IMR-90 (cell line): ENCODE measurements around the gene EXOC6B. TPM values are rescaled to one million over a fixed set of nuclear protein-coding genes. Genes with fewer than 3 reads are reported as not detected.

Source experiments
- ATAC-seq: fragments of 200-7000 bp; cut with Tn5 transposase; 2 replicates; pipeline ENCODE4 v1.9.1; 2020; ENCODE audit warnings: low read depth, mild to moderate bottlenecking, moderate library complexity
- BruUV-seq: library from RNA; stranded (reverse); fragments of 400-500 nt; replicated peaks from 2 replicates; lab custom pipeline; 2021; lab: Mats Ljungman, UMichigan
- CTCF ChIA-PET: fragments of 300-600 bp; formaldehyde crosslinking; extraction: SDS; loops from one replicate; lab custom pipeline; 2021; ENCODE audit warnings: antibody characterized with exemption; lab: Yijun Ruan, JAX
- POLR2A ChIA-PET: fragments of 300-600 bp; sonication (Branson Sonifier 250); formaldehyde crosslinking; loops from one replicate; lab custom pipeline; 2022; ENCODE audit warnings: antibody characterized with exemption; ENCODE audit not compliant: unreplicated experiment; lab: Charles Lee
- DNase-seq: peaks from one replicate; pipeline ENCODE4 v3.0.0; 2013
- H2AFZ ChIP-seq: replicated peaks from 2 replicates; pipeline ENCODE3; 2013; ENCODE audit warnings: low read length, mild to moderate bottlenecking; ENCODE audit not compliant: poor library complexity
- H2AK5ac ChIP-seq: 2 replicates; pipeline ENCODE4 v1.6.1; 2013; ENCODE audit warnings: low read depth, low read length, inconsistent platforms
- H2AK9ac ChIP-seq: replicated peaks from 2 replicates; pipeline ENCODE3; 2013; ENCODE audit warnings: mild to moderate bottlenecking, low read depth, low read length, moderate library complexity; ENCODE audit not compliant: poor library complexity
- H2BK120ac ChIP-seq: 2 replicates; pipeline ENCODE4 v1.6.1; 2013; ENCODE audit warnings: low read depth, low read length, inconsistent platforms
- H2BK15ac ChIP-seq: 3 replicates; pipeline ENCODE4 v1.6.1; 2013; ENCODE audit warnings: low read depth, low read length, inconsistent platforms
- H2BK20ac ChIP-seq: 2 replicates; pipeline ENCODE4 v1.6.1; 2013; ENCODE audit warnings: low read depth, mild to moderate bottlenecking, inconsistent platforms, low read length, moderate library complexity
- H2BK5ac ChIP-seq: 2 replicates; pipeline ENCODE4 v1.6.1; 2013; ENCODE audit warnings: mild to moderate bottlenecking, low read depth, low read length, inconsistent platforms; ENCODE audit not compliant: poor library complexity, severe bottlenecking
- H3K14ac ChIP-seq: replicated peaks from 2 replicates; pipeline ENCODE4 v1.6.1; 2013; ENCODE audit warnings: low read depth, low read length, inconsistent platforms
- H3K18ac ChIP-seq: 2 replicates; pipeline ENCODE4 v1.6.1; 2013; ENCODE audit warnings: low read depth, low read length, control low read depth
- H3K23ac ChIP-seq: 2 replicates; pipeline ENCODE4 v1.6.1; 2013; ENCODE audit warnings: low read depth, low read length, inconsistent platforms
- H3K27ac ChIP-seq: 2 replicates; pipeline ENCODE4 v1.5.1; 2013; ENCODE audit warnings: mild to moderate bottlenecking, control low read depth, low read length; ENCODE audit not compliant: insufficient read depth
- H3K27me3 ChIP-seq: 2 replicates; pipeline ENCODE4 v1.6.1; 2013; ENCODE audit warnings: low read length; ENCODE audit not compliant: control insufficient read depth, insufficient read depth
- H3K36me3 ChIP-seq: 2 replicates; pipeline ENCODE4 v1.6.1; 2013; ENCODE audit warnings: low read length, mixed read lengths; ENCODE audit not compliant: control insufficient read depth, insufficient read depth
- H3K4ac ChIP-seq: 2 replicates; pipeline ENCODE4 v1.6.1; 2013; ENCODE audit warnings: low read depth, low read length, inconsistent platforms
- H3K4me1 ChIP-seq: 2 replicates; pipeline ENCODE4 v1.6.1; 2013; ENCODE audit warnings: low read length, mixed read lengths; ENCODE audit not compliant: control insufficient read depth, insufficient read depth
- H3K4me2 ChIP-seq: 2 replicates; pipeline ENCODE4 v1.6.1; 2013; ENCODE audit warnings: low read depth, mild to moderate bottlenecking, control low read depth, low read length, moderate library complexity
- H3K4me3 ChIP-seq: 2 replicates; pipeline ENCODE4 v1.5.1; 2013; ENCODE audit warnings: low read depth, mild to moderate bottlenecking, control low read depth, low read length, moderate library complexity; ENCODE audit not compliant: insufficient read depth
- H3K56ac ChIP-seq: 2 replicates; pipeline ENCODE4 v1.6.1; 2013; ENCODE audit warnings: low read length, inconsistent platforms; ENCODE audit not compliant: insufficient read depth; ENCODE audit errors: extremely low read depth
- H3K79me1 ChIP-seq, 2 experiments: 2 replicates each; pipeline ENCODE4 v1.6.1; 2013; ENCODE audit warnings: low read length in 2 of 2, inconsistent platforms in 1 of 2, low read depth in 1 of 2
- H3K9ac ChIP-seq: 2 replicates; pipeline ENCODE4 v1.6.1; 2013; ENCODE audit warnings: low read depth, low read length, control low read depth
- H3K9me1 ChIP-seq: 2 replicates; pipeline ENCODE4 v1.6.1; 2013; ENCODE audit warnings: low read length, inconsistent platforms; ENCODE audit not compliant: insufficient read depth
- H3K9me3 ChIP-seq: 2 replicates; pipeline ENCODE4 v1.6.1; 2013; ENCODE audit warnings: low read length; ENCODE audit not compliant: control insufficient read depth, insufficient read depth
- H4K20me1 ChIP-seq: 2 replicates; pipeline ENCODE4 v1.6.1; 2013; ENCODE audit warnings: low read length, inconsistent platforms; ENCODE audit not compliant: insufficient read depth
- H4K5ac ChIP-seq: 2 replicates; pipeline ENCODE4 v1.6.1; 2013; ENCODE audit warnings: mild to moderate bottlenecking, low read depth, low read length, control low read depth
- H4K8ac ChIP-seq, 2 experiments: 2 replicates each; pipeline ENCODE4 v1.6.1; 2013; ENCODE audit warnings: low read depth in 2 of 2, low read length in 2 of 2, control low read depth in 1 of 2, inconsistent platforms in 1 of 2
- H4K91ac ChIP-seq: 2 replicates; pipeline ENCODE4 v1.6.1; 2013; ENCODE audit warnings: low read depth, low read length, inconsistent platforms; ENCODE audit not compliant: insufficient read depth
- FOS ChIP-seq: fragments of 150-350 bp; IDR thresholded peaks from 2 replicates; pipeline ENCODE4 v1.6.1; 2016; ENCODE audit warnings: low read depth, low read length
- MXI1 ChIP-seq: IDR thresholded peaks from 2 replicates; pipeline ENCODE4 v1.6.1; 2012; ENCODE audit warnings: low read depth, mild to moderate bottlenecking, low read length, moderate library complexity, borderline replicate concordance
- dilution Hi-C: fragments of 300-500 bp; cut with HindIII; formaldehyde crosslinking; loops from one replicate; pipeline ENCODE4 v1.14.3; 2018; ENCODE audit warnings: low sequenced_read_pairs; ENCODE audit not compliant: unreplicated experiment
- in situ Hi-C: fragments of 300-500 bp; cut with MboI; formaldehyde crosslinking; loops from 3 replicates; pipeline ENCODE4 v1.14.3; 2019; ENCODE audit warnings: low sequenced_read_pairs, inconsistent platforms, mixed read lengths
- intact Hi-C: fragments of 100-400 bp; cut with micrococcal nuclease; formaldehyde crosslinking; loops from 2 replicates; pipeline ENCODE4 v1.10.0; 2022
- polyA plus RNA-seq, 3 experiments: library from polyadenylated mRNA; depleted of rRNA; stranded (reverse); fragments of >200 nt; gene quantifications; 2 replicates each; pipeline ENCODE4 v1.2.3, GENCODE V29; 2012; ENCODE audit warnings: low replicate concordance in 1 of 3
- total RNA-seq: library from RNA; depleted of rRNA; stranded (reverse); fragments of >200 nt; gene quantifications from 2 replicates; pipeline ENCODE4 v1.2.3, GENCODE V29; 2012
- TF ChIP-seq, protein P1 (sequence below): conservative IDR thresholded peaks from 2 replicates; pipeline ENCODE4 v1.5.1; 2012; ENCODE audit warnings: mild to moderate bottlenecking, low read depth, low read length, improper control_type of control experiment

The EXOC6B gene
- total and polyA plus RNA-seq, 2 of the 4 experiments (the other 2 are of a cell fraction): 10.2 to 29.4 TPM

DNA sequence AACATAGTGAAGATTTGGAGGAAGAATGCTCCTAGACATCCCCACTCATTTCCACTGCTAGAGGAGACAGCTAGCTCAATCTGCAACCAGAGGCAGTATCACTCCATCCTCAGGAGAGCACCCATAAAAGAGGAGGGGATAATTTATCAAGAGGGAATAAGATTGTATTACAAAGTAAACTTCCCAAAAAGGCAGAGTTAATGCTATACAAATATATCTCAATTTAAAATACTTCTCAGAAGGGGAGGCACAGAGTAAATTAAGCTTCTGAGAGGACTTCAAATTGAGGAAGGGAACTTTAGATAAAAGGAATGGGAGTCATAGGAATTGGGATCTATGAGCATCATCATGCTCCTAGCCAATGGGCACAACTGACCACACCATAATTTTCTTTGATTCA lies 29.1 kb downstream of the EXOC6B start:
- peaks cover 13 to 37% of the 10 kb centered on the region in 2 experiments for H3K79me1 ChIP-seq
- no peak overlapping the region for H3K14ac ChIP-seq
- no peak overlapping the region for H2AFZ ChIP-seq
- H3K9me1 ChIP-seq: peaks cover 2% of the 10 kb centered on the region
- no peak overlapping the region for H3K56ac ChIP-seq
- no peak overlapping the region for H4K91ac ChIP-seq
- no peak overlapping the region for H2BK120ac ChIP-seq
- no peak overlapping the region for H2BK20ac ChIP-seq
- no peak overlapping the region for H3K4me3 ChIP-seq
- no peak overlapping the region for H2AK9ac ChIP-seq
- no peak for TF ChIP-seq FOS
- TF ChIP-seq MXI1: no peak
- TF ChIP-seq, protein P1, sequence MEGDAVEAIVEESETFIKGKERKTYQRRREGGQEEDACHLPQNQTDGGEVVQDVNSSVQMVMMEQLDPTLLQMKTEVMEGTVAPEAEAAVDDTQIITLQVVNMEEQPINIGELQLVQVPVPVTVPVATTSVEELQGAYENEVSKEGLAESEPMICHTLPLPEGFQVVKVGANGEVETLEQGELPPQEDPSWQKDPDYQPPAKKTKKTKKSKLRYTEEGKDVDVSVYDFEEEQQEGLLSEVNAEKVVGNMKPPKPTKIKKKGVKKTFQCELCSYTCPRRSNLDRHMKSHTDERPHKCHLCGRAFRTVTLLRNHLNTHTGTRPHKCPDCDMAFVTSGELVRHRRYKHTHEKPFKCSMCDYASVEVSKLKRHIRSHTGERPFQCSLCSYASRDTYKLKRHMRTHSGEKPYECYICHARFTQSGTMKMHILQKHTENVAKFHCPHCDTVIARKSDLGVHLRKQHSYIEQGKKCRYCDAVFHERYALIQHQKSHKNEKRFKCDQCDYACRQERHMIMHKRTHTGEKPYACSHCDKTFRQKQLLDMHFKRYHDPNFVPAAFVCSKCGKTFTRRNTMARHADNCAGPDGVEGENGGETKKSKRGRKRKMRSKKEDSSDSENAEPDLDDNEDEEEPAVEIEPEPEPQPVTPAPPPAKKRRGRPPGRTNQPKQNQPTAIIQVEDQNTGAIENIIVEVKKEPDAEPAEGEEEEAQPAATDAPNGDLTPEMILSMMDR: no peak
- no peak overlapping the region for H4K5ac ChIP-seq
- BruUV-seq: no TSS peak
- peaks cover 11% of the 10 kb centered on the region for H3K4me1 ChIP-seq
- ChIA-PET CTCF (interaction anchor here (0.6 to 0.7 kb wide), 2 partner anchors 165 to 595 kb away, joined by 3 read pairs; no protein-coding TSS in a partner anchor), POLR2A (no interaction called here)
- dilution Hi-C loops (no loop called here), in situ Hi-C loops (no loop called here), intact Hi-C loops (no loop called here)
- no peaks in the 10 kb centered on the region for H3K36me3 ChIP-seq
- H3K9me3 ChIP-seq: no peaks in the 10 kb centered on the region
- no peak for DNase-seq
- no peak overlapping the region for H3K27ac ChIP-seq
- no peaks in the 10 kb centered on the region for H3K27me3 ChIP-seq
- H3K4me2 ChIP-seq: no peak overlapping the region
- H2BK15ac ChIP-seq: no peak overlapping the region
- no peak overlapping the region for H3K4ac ChIP-seq
- no peak overlapping the region for H3K9ac ChIP-seq
- H2BK5ac ChIP-seq: no peak overlapping the region
- H3K18ac ChIP-seq: no peak overlapping the region
- no peak overlapping the region for H2AK5ac ChIP-seq
- no peak overlapping the region for H4K8ac ChIP-seq
- no peak for ATAC-seq
- H3K23ac ChIP-seq: no peak overlapping the region
- no peaks in the 10 kb centered on the region for H4K20me1 ChIP-seq
